Vagina (tissue), 2 donors: Measurements from ENCODE around the gene PCDHGB6. TPM values are rescaled to one million over a fixed set of nuclear protein-coding genes. Genes with fewer than 3 reads are reported as not detected.

Experiments
- DNase-seq, 2 donors: peaks; one replicate each; pipeline ENCODE4 v3.0.0-alpha.2; 2017; ENCODE audit errors: extremely low spot score in 2 of 2
- H3K27ac ChIP-seq: fragments of 200-600 bp; sonication (generic); one replicate; pipeline ENCODE4 v1.5.1; 2019
- H3K27me3 ChIP-seq: fragments of 200-600 bp; sonication (generic); one replicate; pipeline ENCODE4 v1.5.1; 2019
- H3K36me3 ChIP-seq, 2 donors: fragments of 200-600 bp; sonication (generic); one replicate each; pipeline ENCODE4 v1.5.1; 2017 to 2019
- H3K4me1 ChIP-seq: fragments of 200-600 bp; sonication (generic); one replicate; pipeline ENCODE4 v1.5.1; 2019
- H3K4me3 ChIP-seq, 2 donors: fragments of 200-600 bp; sonication (generic); 1 replicate in 1 of 2; 2 replicates in 1 of 2; pipeline ENCODE4 v1.5.1; 2016 to 2019
- H3K9me3 ChIP-seq: fragments of 200-600 bp; sonication (generic); one replicate; pipeline ENCODE4 v1.5.1; 2019
- CTCF ChIP-seq, 3 experiments: fragments of 450-650 bp in 2 of 3; fragments of 200-600 bp in 1 of 3; sonication (generic) in 1 of 3; IDR thresholded peaks; one replicate each; pipeline ENCODE4 v1.5.1; 2017 to 2019; ENCODE audit warnings: antibody characterized with exemption in 3 of 3, mild to moderate bottlenecking in 2 of 3, moderate library complexity in 2 of 3
- POLR2A ChIP-seq, 2 donors: fragments of 450-650 bp; IDR thresholded peaks; one replicate each; pipeline ENCODE4 v1.6.1; 2017; ENCODE audit warnings: antibody characterized with exemption in 2 of 2, mild to moderate bottlenecking in 2 of 2, moderate library complexity in 2 of 2
- POLR2AphosphoS5 ChIP-seq, 2 donors: sonication (generic); formaldehyde crosslinking; IDR thresholded peaks; one replicate each; pipeline ENCODE4 v1.9.0; 2017; ENCODE audit warnings: antibody characterized with exemption in 2 of 2, mild to moderate bottlenecking in 2 of 2, low read depth in 1 of 2; ENCODE audit not compliant: insufficient read depth in 1 of 2
- intact Hi-C: fragments of 100-400 bp; cut with DNase I; formaldehyde crosslinking; loops from one replicate; pipeline ENCODE4 v1.15.1; 2023
- total RNA-seq: library from RNA; depleted of rRNA; stranded (reverse); fragments of >200 nt; gene quantifications from one replicate; pipeline ENCODE4 v1.2.3, GENCODE V29; 2016

PCDHGB6 gene
- total RNA-seq, 1 donor from 2014 or later = 12.5 TPM

DNA sequence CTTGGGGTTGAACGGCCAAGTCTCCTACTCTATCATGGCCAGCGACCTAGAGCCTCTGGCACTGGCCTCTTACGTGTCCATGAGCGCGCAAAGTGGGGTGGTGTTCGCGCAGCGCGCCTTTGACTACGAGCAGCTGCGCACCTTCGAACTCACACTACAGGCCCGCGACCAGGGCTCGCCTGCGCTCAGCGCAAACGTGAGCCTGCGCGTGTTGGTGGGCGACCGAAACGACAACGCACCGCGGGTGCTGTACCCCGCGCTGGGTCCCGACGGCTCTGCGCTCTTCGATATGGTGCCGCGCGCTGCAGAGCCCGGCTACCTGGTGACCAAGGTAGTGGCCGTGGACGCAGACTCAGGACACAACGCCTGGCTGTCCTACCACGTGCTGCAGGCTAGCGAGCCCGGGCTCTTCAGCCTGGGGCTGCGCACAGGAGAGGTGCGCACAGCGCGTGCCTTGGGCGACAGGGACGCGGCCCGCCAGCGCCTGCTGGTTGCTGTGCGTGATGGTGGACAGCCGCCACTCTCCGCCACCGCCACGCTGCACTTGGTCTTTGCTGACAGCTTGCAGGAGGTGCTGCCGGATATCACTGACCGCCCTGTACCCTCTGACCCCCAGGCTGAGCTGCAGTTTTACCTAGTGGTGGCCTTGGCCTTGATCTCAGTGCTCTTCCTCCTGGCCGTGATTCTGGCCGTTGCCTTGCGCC is 8.1 kb upstream of the PCDHGB6 start:
- DNase-seq = no peak
- Histone ChIP-seq H3K4me1 (no peaks in the 10 kb centered on the region), H3K36me3 (peaks cover 0 to 20% of the 10 kb centered on the region in 2 donors), H3K27me3 (no peaks in the 10 kb centered on the region), H3K9me3 (peaks cover 70% of the 10 kb centered on the region), H3K4me3 (no peak overlapping the region), H3K27ac (no peak overlapping the region)
- intact Hi-C loops = no loop called here
- no peak for TF ChIP-seq POLR2A (IDR thresholded peaks at IDR 0.05)
- no peak for TF ChIP-seq POLR2AphosphoS5 (IDR thresholded peaks at IDR 0.05; ENCODE audit: insufficient read depth in 1 of 2, low read depth in 1 of 2)
- TF ChIP-seq CTCF (IDR thresholded peaks at IDR 0.05) = no peak

DNA sequence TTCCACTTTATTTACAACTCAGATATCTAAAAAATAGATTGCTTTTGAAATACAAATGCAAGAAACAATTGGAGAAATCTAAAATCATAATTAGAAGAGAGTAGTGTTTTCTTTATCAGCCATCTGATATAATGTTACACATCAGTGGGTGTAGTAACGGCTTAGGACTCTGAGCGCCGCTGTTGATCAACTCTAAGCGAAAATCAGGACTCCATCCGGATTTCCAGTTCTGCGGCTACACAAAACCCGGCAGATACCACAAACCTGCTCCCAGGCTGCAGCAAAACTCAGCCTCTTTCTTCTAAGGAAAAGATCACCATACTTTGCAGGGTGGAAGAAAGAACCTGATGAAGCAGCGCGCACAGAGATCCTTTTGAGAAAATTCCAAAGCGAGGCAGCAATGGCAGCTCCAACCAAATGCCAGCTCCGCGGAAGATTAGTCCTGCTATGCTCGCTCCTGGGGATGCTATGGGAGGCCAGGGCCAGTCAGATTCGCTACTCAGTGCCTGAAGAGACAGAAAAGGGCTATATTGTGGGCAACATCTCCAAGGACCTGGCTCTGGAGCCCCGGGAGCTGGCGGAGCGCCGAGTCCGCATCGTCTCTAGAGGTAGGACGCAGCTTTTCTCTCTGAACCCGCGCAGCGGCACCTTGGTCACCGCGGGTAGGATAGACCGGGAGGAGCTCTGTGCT is 5.1 kb upstream of the PCDHGB6 start, which contains the start of gene PCDHGA9:
TSS of gene PCDHGA9 (plus strand) at position 226 of the 691 bp plus-strand sequence. CDS start at position 401, 175 bp downstream.
- DNase-seq = no peak
- H3K36me3 ChIP-seq = peaks cover 0 to 20% of the 10 kb centered on the region in 2 donors
- H3K4me1 ChIP-seq = no peaks in the 10 kb centered on the region
- peaks cover 79% of the 10 kb centered on the region for H3K9me3 ChIP-seq
- intact Hi-C loops = no loop called here
- H3K4me3 ChIP-seq = peak within 1 kb of the TSS; percentile 14 to 24
- TF ChIP-seq POLR2A (IDR thresholded peaks at IDR 0.05) (no peak), CTCF (IDR thresholded peaks at IDR 0.05) (peak in 1 of 3 experiments; percentile 13)
- H3K27ac ChIP-seq = no peak within 1 kb of the TSS
- no peaks in the 10 kb centered on the region for H3K27me3 ChIP-seq

GRCh38 chr5:141403387-141403786 is 4.4 kb upstream of the PCDHGB6 start:
- no peak for TF ChIP-seq POLR2A (IDR thresholded peaks at IDR 0.05)
- TF ChIP-seq CTCF (IDR thresholded peaks at IDR 0.05) = no peak
- TF ChIP-seq POLR2AphosphoS5 (IDR thresholded peaks at IDR 0.05; ENCODE audit: insufficient read depth in 1 of 2, low read depth in 1 of 2) = no peak
- Histone ChIP-seq H3K4me3 (peak overlapping the region in 1 of 2 donors; percentile 14), H3K4me1 (no peaks in the 10 kb centered on the region), H3K36me3 (peaks cover 0 to 20% of the 10 kb centered on the region in 2 donors), H3K9me3 (peaks cover 82% of the 10 kb centered on the region), H3K27ac (no peak overlapping the region), H3K27me3 (no peaks in the 10 kb centered on the region)
- no peak for DNase-seq
- intact Hi-C loops = no loop called here

DNA sequence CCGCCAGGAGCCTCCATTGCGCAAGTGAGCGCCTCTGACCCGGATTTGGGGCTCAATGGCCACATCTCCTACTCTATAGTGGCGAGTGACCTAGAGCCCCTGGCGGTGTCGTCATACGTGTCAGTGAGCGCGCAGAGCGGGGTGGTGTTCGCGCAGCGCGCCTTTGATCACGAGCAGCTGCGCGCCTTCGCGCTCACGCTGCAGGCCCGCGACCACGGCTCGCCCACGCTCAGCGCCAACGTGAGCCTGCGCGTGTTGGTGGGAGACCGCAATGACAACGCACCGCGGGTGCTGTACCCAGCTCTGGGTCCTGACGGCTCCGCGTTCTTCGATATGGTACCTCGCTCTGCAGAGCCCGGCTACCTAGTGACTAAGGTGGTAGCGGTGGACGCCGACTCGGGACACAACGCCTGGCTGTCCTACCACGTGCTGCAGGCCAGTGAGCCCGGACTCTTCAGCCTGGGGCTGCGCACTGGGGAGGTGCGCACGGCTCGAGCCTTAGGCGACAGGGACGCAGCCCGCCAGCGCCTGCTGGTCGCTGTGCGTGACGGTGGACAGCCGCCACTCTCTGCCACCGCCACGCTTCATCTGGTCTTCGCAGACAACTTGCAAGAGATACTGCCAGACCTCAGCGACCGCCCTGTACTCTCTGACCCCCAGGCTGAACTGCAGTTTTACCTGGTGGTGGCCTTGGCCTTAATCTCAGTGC is 1.9 kb downstream of the PCDHGB6 start:
- no peaks in the 10 kb centered on the region for H3K27me3 ChIP-seq
- no peak overlapping the region for H3K27ac ChIP-seq
- H3K4me3 ChIP-seq = no peak overlapping the region
- no peak for TF ChIP-seq CTCF (IDR thresholded peaks at IDR 0.05)
- no peak for TF ChIP-seq POLR2AphosphoS5 (IDR thresholded peaks at IDR 0.05; ENCODE audit: insufficient read depth in 1 of 2, low read depth in 1 of 2)
- no peak for TF ChIP-seq POLR2A (IDR thresholded peaks at IDR 0.05)
- H3K36me3 ChIP-seq = peaks cover 0 to 6% of the 10 kb centered on the region in 2 donors
- intact Hi-C loops = loop anchor here (10.0 kb wide), 2 partner anchors 115 to 155 kb away; no protein-coding TSS in a partner anchor
- peaks cover 87% of the 10 kb centered on the region for H3K9me3 ChIP-seq
- DNase-seq = no peak
- no peaks in the 10 kb centered on the region for H3K4me1 ChIP-seq
